Measurements from ENCODE around the gene ALOX12B. TPM values are rescaled to one million over a fixed set of nuclear protein-coding genes. Genes with fewer than 3 reads are reported as not detected.
A peak's percentile ranks its signal among the peaks of the same experiment; 100 is the strongest.

Gene ALOX12B
- total and polyA plus RNA-seq, 2 donors (not counting 1 experiment from before 2014, with no cell fraction given), result 0.57 to 0.69 TPM

DNA sequence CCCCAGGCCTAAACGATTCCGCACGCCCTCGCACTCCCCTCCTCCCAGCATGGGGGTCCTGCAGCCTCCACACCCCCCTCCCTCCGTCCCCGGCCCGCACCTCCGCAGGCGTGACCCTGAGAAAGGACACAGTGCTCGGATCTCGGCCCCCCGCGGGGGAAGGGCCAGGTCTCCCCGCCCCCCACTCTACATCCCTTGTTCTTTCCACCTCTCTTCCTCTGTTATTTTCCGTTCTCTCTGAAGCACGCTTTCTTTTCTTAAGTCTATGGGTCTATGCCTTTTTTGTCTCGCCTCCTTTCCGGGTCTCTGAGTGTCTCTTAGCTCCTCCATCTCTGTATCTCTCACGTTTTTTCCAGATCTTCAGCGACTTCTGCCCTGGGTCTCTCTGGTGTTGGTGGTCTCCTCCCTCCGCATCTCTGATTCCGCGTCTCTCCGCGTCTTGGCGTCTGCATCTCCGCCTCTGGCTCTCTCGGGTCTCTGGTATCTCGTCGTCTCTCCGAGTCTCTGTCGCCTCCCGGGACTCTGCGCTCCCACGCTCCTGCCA lies 38.5 kb upstream of the ALOX12B start:
- ChIA-PET CTCF (interaction anchor here (1.5 to 2.4 kb wide), 4 partner anchors 12 to 68 kb away, joined by 5 to 18 read pairs (median 7); no protein-coding TSS in a partner anchor), POLR2A (interaction anchor here (0.6 to 0.8 kb wide), 3 partner anchors 13 to 742 kb away, joined by 3 read pairs; no protein-coding TSS in a partner anchor)
- Mint-ChIP-seq H3K4me3 (peak overlapping the region; percentile 94), H3K27ac (peak overlapping the region; percentile 80), H3K4me1 (peaks cover 53% of the 10 kb centered on the region), H3K27me3 (peaks cover 28% of the 10 kb centered on the region), H3K9me3 (ENCODE audit: insufficient read depth) (no peaks in the 10 kb centered on the region)
- Histone ChIP-seq H3K4me2 (replicated peaks; ENCODE audit: low read depth, low read length, poor library complexity, severe bottlenecking) (peak overlapping the region; percentile 91), H3K27ac (ENCODE audit: low read length in 2 of 2) (no peak overlapping the region), H4K20me1 (ENCODE audit: control insufficient read depth, insufficient read depth, low read length, poor library complexity, severe bottlenecking) (peaks cover 34% of the 10 kb centered on the region), H3K36me3 (replicated peaks in 1 of 2; ENCODE audit: control extremely low read depth in 1 of 2, control insufficient read depth in 1 of 2, extremely low read depth in 1 of 2, insufficient read depth in 2 of 2, low read length in 1 of 2) (no peaks in the 10 kb centered on the region), H3K4me3 (ENCODE audit: control extremely low read depth in 1 of 5, extremely low read depth in 1 of 5, insufficient read depth in 1 of 5, low read depth in 2 of 5, low read length in 4 of 5) (peak overlapping the region; percentile 70 to 85 (median 72)), H3K4me1 (ENCODE audit: control insufficient read depth in 2 of 2, insufficient read depth in 2 of 2, low read length in 2 of 2) (peaks cover 47 to 58% of the 10 kb centered on the region in 2 donors), H2AFZ (ENCODE audit: insufficient read depth, low read depth, low read length, poor library complexity, severe bottlenecking) (peak overlapping the region; percentile 88), H3K79me2 (ENCODE audit: control insufficient read depth, insufficient read depth, low read length) (no peaks in the 10 kb centered on the region), H3K27me3 (replicated peaks in 1 of 4; ENCODE audit: control extremely low read depth in 1 of 4, control insufficient read depth in 3 of 4, insufficient read depth in 4 of 4, low read length in 3 of 4) (peaks cover 0 to 46% (median 19%) of the 10 kb centered on the region in 4 experiments), H3K9me3 (ENCODE audit: control extremely low read depth in 1 of 3, control insufficient read depth in 2 of 3, insufficient read depth in 1 of 3, low read length in 2 of 3) (peaks cover 0 to 21% (median 0%) of the 10 kb centered on the region in 3 donors), H3K9ac (ENCODE audit: low read length) (peak overlapping the region; percentile 83)
- DNase-seq (no peak), ATAC-seq (ENCODE audit: low read depth) (peak; percentile 4)
- no peak for TF ChIP-seq EZH2 (IDR thresholded peaks at IDR 0.05; ENCODE audit: borderline replicate concordance, insufficient read depth, low read depth, low read length, poor library complexity, severe bottlenecking)
- TF ChIP-seq, protein P1, sequence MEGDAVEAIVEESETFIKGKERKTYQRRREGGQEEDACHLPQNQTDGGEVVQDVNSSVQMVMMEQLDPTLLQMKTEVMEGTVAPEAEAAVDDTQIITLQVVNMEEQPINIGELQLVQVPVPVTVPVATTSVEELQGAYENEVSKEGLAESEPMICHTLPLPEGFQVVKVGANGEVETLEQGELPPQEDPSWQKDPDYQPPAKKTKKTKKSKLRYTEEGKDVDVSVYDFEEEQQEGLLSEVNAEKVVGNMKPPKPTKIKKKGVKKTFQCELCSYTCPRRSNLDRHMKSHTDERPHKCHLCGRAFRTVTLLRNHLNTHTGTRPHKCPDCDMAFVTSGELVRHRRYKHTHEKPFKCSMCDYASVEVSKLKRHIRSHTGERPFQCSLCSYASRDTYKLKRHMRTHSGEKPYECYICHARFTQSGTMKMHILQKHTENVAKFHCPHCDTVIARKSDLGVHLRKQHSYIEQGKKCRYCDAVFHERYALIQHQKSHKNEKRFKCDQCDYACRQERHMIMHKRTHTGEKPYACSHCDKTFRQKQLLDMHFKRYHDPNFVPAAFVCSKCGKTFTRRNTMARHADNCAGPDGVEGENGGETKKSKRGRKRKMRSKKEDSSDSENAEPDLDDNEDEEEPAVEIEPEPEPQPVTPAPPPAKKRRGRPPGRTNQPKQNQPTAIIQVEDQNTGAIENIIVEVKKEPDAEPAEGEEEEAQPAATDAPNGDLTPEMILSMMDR (IDR thresholded peaks at IDR 0.05), result no peak
- intact Hi-C loops (cut with micrococcal nuclease), result loop anchor here (1.0 kb wide), 1 partner anchor 12 kb away; no protein-coding TSS in a partner anchor
- WGBS (ENCODE audit: insufficient coverage), result under 1% methylated on average over 32 of the region's 35 CpGs

Data from B cell (primary cell).